Cardiac muscle cell (in vitro differentiated cells and primary cell): Measurements from ENCODE around the gene SERPINB13. TPM values are rescaled to one million over a fixed set of nuclear protein-coding genes. Genes with fewer than 3 reads are reported as not detected.

Experiments used
- DNase-seq, 2 donors: peaks; one replicate each; pipeline versions ENCODE4 v3.0.0 to v3.0.0-alpha.2; 2010 to 2017; ENCODE audit warnings: low read depth in 1 of 2, low spot score in 1 of 2
- H3K27ac ChIP-seq: fragments of 200-600 bp; sonication (generic); 2 replicates; pipeline ENCODE4 v1.5.1; 2016
- H3K27me3 ChIP-seq: fragments of 200-600 bp; sonication (generic); 2 replicates; pipeline ENCODE4 v1.6.0; 2016; ENCODE audit warnings: control low read depth
- H3K36me3 ChIP-seq: fragments of 200-600 bp; sonication (generic); 2 replicates; pipeline ENCODE4 v1.5.1; 2016; ENCODE audit warnings: control low read depth
- H3K4me1 ChIP-seq: fragments of 200-600 bp; sonication (generic); 2 replicates; pipeline ENCODE4 v1.8.1; 2017; ENCODE audit warnings: low read depth, mild to moderate bottlenecking, mixed run types
- H3K4me3 ChIP-seq: fragments of 200-600 bp; sonication (generic); 2 replicates; pipeline ENCODE4 v1.5.1; 2016; ENCODE audit warnings: mild to moderate bottlenecking
- H3K9me3 ChIP-seq: fragments of 200-600 bp; sonication (generic); 2 replicates; pipeline ENCODE4 v1.5.1; 2017; ENCODE audit warnings: low read depth, mild to moderate bottlenecking, control low read depth
- polyA plus RNA-seq: library from polyadenylated mRNA; unstranded; fragments of >200 nt; fragmentation: Nextera tagmentation; extraction: Ambion mirVana; gene quantifications from 2 replicates; pipeline ENCODE4 v1.2.1, GENCODE V29; 2016
- total RNA-seq: library from RNA; depleted of rRNA; stranded (reverse); fragments of >200 nt; gene quantifications from 2 replicates; pipeline ENCODE4 v1.2.3, GENCODE V29; 2016
- TF ChIP-seq, protein P1 (sequence below): IDR thresholded peaks from 2 replicates; pipeline ENCODE4 v1.5.1; 2012; ENCODE audit warnings: low read depth, mild to moderate bottlenecking, low read length

The SERPINB13 gene
- total and polyA plus RNA-seq, 2 experiments from 2014 or later: not detected

GRCh38 chr18:63575681-63576080 is 11.5 kb upstream of the SERPINB13 start:
- H3K27me3 ChIP-seq: no peaks in the 10 kb centered on the region
- no peaks in the 10 kb centered on the region for H3K36me3 ChIP-seq
- DNase-seq: peak in 1 of 2 donors; percentile 1
- H3K27ac ChIP-seq: no peak overlapping the region
- no peaks in the 10 kb centered on the region for H3K9me3 ChIP-seq
- H3K4me3 ChIP-seq: no peak overlapping the region
- TF ChIP-seq, protein P1, sequence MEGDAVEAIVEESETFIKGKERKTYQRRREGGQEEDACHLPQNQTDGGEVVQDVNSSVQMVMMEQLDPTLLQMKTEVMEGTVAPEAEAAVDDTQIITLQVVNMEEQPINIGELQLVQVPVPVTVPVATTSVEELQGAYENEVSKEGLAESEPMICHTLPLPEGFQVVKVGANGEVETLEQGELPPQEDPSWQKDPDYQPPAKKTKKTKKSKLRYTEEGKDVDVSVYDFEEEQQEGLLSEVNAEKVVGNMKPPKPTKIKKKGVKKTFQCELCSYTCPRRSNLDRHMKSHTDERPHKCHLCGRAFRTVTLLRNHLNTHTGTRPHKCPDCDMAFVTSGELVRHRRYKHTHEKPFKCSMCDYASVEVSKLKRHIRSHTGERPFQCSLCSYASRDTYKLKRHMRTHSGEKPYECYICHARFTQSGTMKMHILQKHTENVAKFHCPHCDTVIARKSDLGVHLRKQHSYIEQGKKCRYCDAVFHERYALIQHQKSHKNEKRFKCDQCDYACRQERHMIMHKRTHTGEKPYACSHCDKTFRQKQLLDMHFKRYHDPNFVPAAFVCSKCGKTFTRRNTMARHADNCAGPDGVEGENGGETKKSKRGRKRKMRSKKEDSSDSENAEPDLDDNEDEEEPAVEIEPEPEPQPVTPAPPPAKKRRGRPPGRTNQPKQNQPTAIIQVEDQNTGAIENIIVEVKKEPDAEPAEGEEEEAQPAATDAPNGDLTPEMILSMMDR: no peak
- no peaks in the 10 kb centered on the region for H3K4me1 ChIP-seq

GRCh38 chr18:63578357-63578958 is 8.7 kb upstream of the SERPINB13 start:
- TF ChIP-seq, protein P1: peak; percentile 64
- no peaks in the 10 kb centered on the region for H3K27me3 ChIP-seq
- H3K9me3 ChIP-seq: no peaks in the 10 kb centered on the region
- H3K4me3 ChIP-seq: no peak overlapping the region
- peak; percentile 56 to 57 for DNase-seq
- no peaks in the 10 kb centered on the region for H3K4me1 ChIP-seq
- no peak overlapping the region for H3K27ac ChIP-seq
- H3K36me3 ChIP-seq: no peaks in the 10 kb centered on the region

- Histone ChIP-seq H3K36me3 (no peaks in the 10 kb centered on the region), H3K4me3 (no peak overlapping the region), H3K9me3 (no peaks in the 10 kb centered on the region), H3K4me1 (no peaks in the 10 kb centered on the region), H3K27ac (no peak overlapping the region), H3K27me3 (no peaks in the 10 kb centered on the region)
- TF ChIP-seq, protein P1: no peak
- no peak for DNase-seq
These were observed 7.5 kb upstream of the SERPINB13 start for GRCh38 chr18:63579616-63580015.

GRCh38 chr18:63585988-63586387 is 1.2 kb upstream of the SERPINB13 start:
- no peak for DNase-seq
- Histone ChIP-seq H3K27ac (no peak overlapping the region), H3K4me1 (no peaks in the 10 kb centered on the region), H3K4me3 (no peak overlapping the region), H3K27me3 (no peaks in the 10 kb centered on the region), H3K36me3 (no peaks in the 10 kb centered on the region), H3K9me3 (no peaks in the 10 kb centered on the region)
- TF ChIP-seq, protein P1: no peak

DNA sequence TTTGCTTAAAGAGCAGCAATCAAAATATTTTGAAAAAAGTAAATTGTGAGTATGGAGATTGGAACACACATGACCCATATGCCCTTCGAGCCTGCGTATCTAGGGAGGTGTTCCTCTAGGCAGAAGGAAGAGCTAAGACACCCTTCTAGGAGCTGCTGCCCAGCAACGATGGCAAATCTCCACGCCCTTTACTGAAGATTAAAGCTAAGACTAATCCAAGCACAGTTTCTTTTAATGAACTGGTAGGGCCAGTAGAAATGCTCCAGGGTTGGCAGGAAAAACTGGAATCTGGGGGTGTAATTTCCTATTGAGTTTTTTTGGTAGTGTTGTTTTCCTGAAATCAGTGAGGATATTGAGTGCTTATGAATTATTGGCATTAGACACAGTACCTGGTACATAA is 712 bp upstream of the SERPINB13 start:
- no peak overlapping the region for H3K27ac ChIP-seq
- H3K4me3 ChIP-seq: no peak overlapping the region
- H3K27me3 ChIP-seq: no peaks in the 10 kb centered on the region
- TF ChIP-seq, protein P1: no peak
- H3K9me3 ChIP-seq: no peaks in the 10 kb centered on the region
- H3K4me1 ChIP-seq: no peaks in the 10 kb centered on the region
- no peak for DNase-seq
- H3K36me3 ChIP-seq: no peaks in the 10 kb centered on the region
